Choroid plexus epithelial cell (primary cell): Measurements from ENCODE around the gene HMX1.

Source experiments
- DNase-seq: peaks from one replicate; pipeline ENCODE4 v3.0.0-alpha.2; 2010; ENCODE audit warnings: low read depth
- H3K4me3 ChIP-seq: 2 replicates; pipeline ENCODE4 v1.5.1; 2011; ENCODE audit warnings: low read depth, mild to moderate bottlenecking, control low read depth, low read length, moderate library complexity
- TF ChIP-seq, protein P1 (sequence below): conservative IDR thresholded peaks from 2 replicates; pipeline ENCODE4 v1.5.1; 2011; ENCODE audit warnings: low read depth, mild to moderate bottlenecking, control low read depth, inconsistent platforms, low read length, moderate library complexity

Gene HMX1

DNA sequence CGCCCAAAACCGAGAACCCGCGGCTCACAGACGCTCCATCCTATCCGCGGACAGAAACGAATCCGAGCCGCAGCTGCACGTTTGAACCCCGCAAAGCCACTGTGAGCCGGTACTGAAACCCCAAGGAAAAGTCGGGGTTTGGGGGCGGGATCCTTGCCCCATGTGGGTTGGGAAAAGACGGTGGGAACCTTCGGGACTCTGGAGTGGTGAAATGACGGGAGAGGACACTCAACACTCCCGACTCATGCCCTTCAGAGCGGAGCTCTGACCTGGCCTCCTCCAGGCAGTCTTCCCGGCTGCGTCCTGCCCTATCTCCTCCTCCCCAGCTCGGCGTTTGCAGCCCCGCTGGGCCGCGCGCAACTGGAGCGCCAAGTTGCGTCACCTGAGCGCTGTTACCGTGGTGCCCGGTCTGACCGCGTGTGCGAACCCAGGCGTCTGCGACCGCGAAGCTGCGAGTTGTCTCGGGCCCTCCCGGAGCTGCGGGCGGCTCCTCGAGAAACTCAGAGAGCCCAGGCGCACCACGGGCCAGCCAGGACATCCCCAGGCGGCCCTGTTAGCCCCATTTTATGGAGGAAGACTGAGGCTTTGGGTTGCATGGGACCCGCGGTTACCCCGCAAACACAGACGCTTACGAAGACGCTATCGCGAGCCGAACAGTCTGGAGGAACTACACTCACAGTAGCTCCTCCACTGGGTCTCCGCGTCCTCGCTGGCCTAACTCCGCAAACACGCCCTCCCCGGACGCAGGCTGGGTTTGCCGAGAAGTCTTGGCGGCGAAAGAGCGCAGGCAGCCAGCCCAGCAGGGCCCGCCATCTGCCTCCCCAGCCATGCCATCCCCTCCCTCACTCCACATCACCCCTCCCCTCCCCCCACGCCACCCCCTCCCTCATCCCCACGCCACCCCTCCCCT lies 20.3 kb upstream of the HMX1 start:
- H3K4me3 ChIP-seq = no peak overlapping the region
- TF ChIP-seq, protein P1, sequence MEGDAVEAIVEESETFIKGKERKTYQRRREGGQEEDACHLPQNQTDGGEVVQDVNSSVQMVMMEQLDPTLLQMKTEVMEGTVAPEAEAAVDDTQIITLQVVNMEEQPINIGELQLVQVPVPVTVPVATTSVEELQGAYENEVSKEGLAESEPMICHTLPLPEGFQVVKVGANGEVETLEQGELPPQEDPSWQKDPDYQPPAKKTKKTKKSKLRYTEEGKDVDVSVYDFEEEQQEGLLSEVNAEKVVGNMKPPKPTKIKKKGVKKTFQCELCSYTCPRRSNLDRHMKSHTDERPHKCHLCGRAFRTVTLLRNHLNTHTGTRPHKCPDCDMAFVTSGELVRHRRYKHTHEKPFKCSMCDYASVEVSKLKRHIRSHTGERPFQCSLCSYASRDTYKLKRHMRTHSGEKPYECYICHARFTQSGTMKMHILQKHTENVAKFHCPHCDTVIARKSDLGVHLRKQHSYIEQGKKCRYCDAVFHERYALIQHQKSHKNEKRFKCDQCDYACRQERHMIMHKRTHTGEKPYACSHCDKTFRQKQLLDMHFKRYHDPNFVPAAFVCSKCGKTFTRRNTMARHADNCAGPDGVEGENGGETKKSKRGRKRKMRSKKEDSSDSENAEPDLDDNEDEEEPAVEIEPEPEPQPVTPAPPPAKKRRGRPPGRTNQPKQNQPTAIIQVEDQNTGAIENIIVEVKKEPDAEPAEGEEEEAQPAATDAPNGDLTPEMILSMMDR = no peak
- no peak for DNase-seq

DNA sequence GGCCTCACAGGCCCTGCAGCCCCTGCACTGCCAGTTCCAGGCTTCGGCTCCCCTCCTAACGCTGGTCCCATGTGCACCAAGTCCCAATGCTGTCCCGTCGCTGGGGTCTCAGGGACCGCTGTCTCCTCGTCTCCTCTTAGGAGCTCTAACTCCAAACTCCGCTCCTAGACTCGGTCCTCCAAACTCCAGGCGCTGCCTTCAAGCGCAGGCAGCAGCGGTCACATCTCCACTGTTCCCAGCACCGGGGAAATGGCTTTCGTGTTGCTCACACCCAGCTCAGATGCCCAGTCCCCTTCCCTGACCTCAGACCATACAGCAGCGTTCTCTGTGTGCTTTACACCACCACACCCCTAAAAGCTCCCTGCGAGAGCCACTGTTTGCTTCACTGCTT lies 19.6 kb upstream of the HMX1 start:
- TF ChIP-seq, protein P1 = no peak
- no peak for DNase-seq
- H3K4me3 ChIP-seq = no peak overlapping the region

DNA sequence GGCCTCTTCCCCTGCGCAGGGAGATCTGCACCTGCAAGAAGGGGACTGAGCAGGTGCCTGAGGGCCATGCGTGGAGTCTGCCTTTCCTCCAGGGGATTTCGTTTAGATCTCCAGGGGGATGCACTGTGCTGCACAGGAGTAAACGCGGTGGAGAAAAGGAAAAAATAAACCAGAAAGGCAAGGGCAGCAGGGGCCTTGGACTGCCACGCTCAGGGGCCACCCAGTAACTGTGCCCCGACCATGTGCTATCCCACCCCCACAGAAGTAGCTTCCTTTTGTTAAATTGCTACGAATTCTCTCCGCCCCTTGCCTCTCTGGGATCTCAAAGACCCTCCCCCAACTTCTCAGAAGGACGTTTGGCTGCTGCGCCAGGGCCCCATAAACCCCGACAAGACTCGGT lies 17.2 kb upstream of the HMX1 start:
- no peak overlapping the region for H3K4me3 ChIP-seq
- TF ChIP-seq, protein P1 = no peak
- no peak for DNase-seq

DNA sequence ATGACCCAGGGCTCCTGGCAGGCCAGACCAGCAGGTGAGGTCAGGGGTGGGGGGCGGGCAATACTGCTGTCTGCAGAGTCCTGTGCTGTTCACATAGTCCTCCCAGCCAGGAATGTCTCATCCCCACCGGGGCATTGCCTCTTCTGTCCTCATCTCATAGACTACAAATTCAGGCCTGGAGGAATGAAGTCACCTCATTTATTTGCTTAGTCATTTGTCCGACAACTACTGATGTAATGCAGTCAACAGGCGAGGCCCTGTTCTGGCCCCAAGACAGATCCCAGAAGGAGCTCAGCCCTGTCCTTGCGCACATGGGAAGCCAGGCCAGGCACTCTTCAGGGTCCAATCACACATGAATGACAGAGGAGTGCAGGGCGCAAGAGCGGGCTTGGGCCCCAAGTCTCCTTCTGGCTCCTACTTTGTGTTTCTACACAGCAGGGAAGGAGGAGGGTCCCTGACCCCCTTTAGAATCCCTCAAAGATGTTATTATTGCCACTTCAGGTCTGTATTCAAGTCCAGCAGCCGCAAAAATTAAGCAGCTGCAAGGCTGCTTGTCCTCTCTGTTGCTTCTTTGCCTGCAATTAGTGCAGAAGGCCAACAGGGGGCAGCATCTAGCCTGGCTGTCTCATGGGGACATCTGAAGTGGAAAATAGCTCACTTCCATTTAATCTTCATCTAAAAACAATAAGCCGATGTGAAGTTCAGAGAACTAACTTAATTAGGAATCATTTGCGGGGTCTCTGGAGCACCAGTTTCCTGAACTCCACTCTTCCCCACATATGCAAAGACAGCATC lies 15.2 kb upstream of the HMX1 start:
- DNase-seq = no peak
- H3K4me3 ChIP-seq = no peak overlapping the region
- TF ChIP-seq, protein P1 = peak; percentile 43

DNA sequence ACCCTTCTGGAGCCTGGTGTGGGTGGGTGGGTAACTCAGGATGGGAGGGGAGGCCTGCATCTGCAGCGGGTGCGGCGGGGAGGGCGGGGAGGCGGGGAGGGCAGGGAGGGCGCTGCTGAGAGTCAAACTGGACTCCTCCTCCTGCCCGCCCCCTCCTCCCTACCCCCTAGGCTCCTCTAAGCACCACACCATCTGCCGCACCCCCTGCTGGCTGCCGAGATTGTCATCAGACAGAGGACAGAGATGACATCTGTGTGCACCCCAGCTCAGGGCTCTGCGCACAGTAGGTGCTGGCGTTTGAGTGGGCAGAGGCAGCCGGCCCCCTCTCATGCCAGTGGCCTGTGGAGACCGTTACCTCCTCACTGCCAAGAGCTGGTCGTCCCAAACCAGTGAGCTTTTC lies 10.6 kb upstream of the HMX1 start:
- TF ChIP-seq, protein P1 = no peak
- H3K4me3 ChIP-seq = no peak overlapping the region
- no peak for DNase-seq

DNA sequence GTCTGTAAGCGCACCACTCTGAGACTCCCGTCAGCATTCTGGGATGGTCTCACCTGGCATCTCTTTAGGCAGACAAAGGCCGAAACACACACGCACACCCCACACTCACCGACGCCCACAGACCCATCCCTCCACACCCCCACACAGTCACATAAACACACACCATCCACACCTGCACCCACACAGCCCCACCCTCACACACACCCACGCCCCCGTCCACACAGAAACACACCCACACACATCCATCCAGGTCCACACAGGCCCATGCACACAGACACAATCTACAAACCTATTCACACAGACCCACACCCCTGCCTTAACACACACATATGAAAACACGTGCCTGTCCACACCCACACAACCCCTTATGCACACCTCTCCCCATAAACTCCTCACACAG lies 9.2 kb upstream of the HMX1 start:
- TF ChIP-seq, protein P1 = no peak
- no peak for DNase-seq
- H3K4me3 ChIP-seq = no peak overlapping the region
